HG02938 (cell line): ENCODE measurements around the gene PDE2A.
"Not testable (repeated sequence)": the region's sequence is repeated elsewhere in the genome, so short reads cannot be mapped to it uniquely, and the experiment has no call there.

ENCODE experiments used
- ATAC-seq: cut with Tn5 transposase; IDR thresholded peaks from one replicate; pipeline ENCODE4 v1.9.1; 2021; ENCODE audit warnings: mild to moderate bottlenecking, moderate library complexity; ENCODE audit not compliant: unreplicated experiment

Gene PDE2A

GRCh38 chr11:72560864-72561263, 113.4 kb downstream of the PDE2A start:
- ATAC-seq, result not testable (repeated sequence)

- ATAC-seq, result no peak
These were observed 117.8 kb downstream of the PDE2A start for GRCh38 chr11:72556433-72556832.

- not testable (repeated sequence) for ATAC-seq
These were observed 119.2 kb downstream of the PDE2A start for GRCh38 chr11:72555014-72555522.

GRCh38 chr11:72553706-72554105, 120.5 kb downstream of the PDE2A start:
- ATAC-seq, result no peak

- no peak for ATAC-seq
These were observed 121.8 kb downstream of the PDE2A start for GRCh38 chr11:72552399-72552910.

- ATAC-seq, result no peak
These were observed 122.7 kb downstream of the PDE2A start for GRCh38 chr11:72551571-72551970.

GRCh38 chr11:72548463-72548862, 125.8 kb downstream of the PDE2A start:
- no peak for ATAC-seq

GRCh38 chr11:72546866-72547265, 127.4 kb downstream of the PDE2A start:
- no peak for ATAC-seq

GRCh38 chr11:72544589-72544988, 129.6 kb downstream of the PDE2A start:
- ATAC-seq, result no peak

GRCh38 chr11:72543849-72544542, 130.2 kb downstream of the PDE2A start:
- no peak for ATAC-seq

- ATAC-seq, result no peak
These were observed 132.8 kb downstream of the PDE2A start for GRCh38 chr11:72541257-72541974.

- no peak for ATAC-seq
These were observed 137.2 kb downstream of the PDE2A start for GRCh38 chr11:72537051-72537450.

GRCh38 chr11:72535194-72535547, 139.1 kb downstream of the PDE2A start:
- ATAC-seq, result no peak

GRCh38 chr11:72534371-72535193, 139.6 kb downstream of the PDE2A start:
- no peak for ATAC-seq

- no peak for ATAC-seq
These were observed 145.2 kb downstream of the PDE2A start for GRCh38 chr11:72529068-72529467.

GRCh38 chr11:72528121-72528520, 146.1 kb downstream of the PDE2A start:
- no peak for ATAC-seq
